Neural cell (in vitro differentiated cells): Measurements from ENCODE around the gene EFCAB8. TPM values are rescaled to one million over a fixed set of nuclear protein-coding genes. Genes with fewer than 3 reads are reported as not detected.

Experiments used
- H2AFZ ChIP-seq: fragments of 200-600, 300-800 bp; sonication (generic), shearing (Covaris generic); 2 replicates; pipeline ENCODE4 v1.6.0; 2014; ENCODE audit warnings: low read depth, mild to moderate bottlenecking, antibody characterized with exemption, low read length, moderate library complexity
- H3F3A ChIP-seq: fragments of 200-600 bp; shearing (Covaris generic); 2 replicates; pipeline ENCODE4 v1.6.1; 2016; ENCODE audit warnings: mild to moderate bottlenecking, moderate library complexity, mixed read lengths, antibody characterized with exemption, low read length; ENCODE audit not compliant: insufficient read depth, poor library complexity, severe bottlenecking
- H3K27ac ChIP-seq: fragments of 200-600, 300-800 bp; sonication (generic), shearing (Covaris generic); 2 replicates; pipeline ENCODE4 v1.5.1; 2014; ENCODE audit warnings: mild to moderate bottlenecking, low read length, moderate library complexity
- H3K27me3 ChIP-seq: fragments of 300-800, 200-600 bp; sonication (generic), shearing (Covaris generic); 2 replicates; pipeline ENCODE4 v1.6.0; 2014; ENCODE audit warnings: mild to moderate bottlenecking, low read depth, low read length, moderate library complexity; ENCODE audit not compliant: insufficient read depth
- H3K36me3 ChIP-seq: fragments of 300-800, 200-600 bp; sonication (generic), shearing (Covaris generic); 2 replicates; pipeline ENCODE4 v1.5.1; 2014; ENCODE audit warnings: mild to moderate bottlenecking, antibody characterized with exemption, low read length, moderate library complexity; ENCODE audit not compliant: insufficient read depth
- H3K4me2 ChIP-seq: fragments of 300-800, 200-600 bp; sonication (generic), shearing (Covaris generic); 2 replicates; pipeline ENCODE4 v1.6.0; 2014; ENCODE audit warnings: mild to moderate bottlenecking, low read length
- H3K4me3 ChIP-seq: fragments of 300-800, 200-600 bp; sonication (generic), shearing (Covaris generic); 2 replicates; pipeline ENCODE4 v1.5.1; 2014; ENCODE audit warnings: mild to moderate bottlenecking, low read length, moderate library complexity
- H3K79me2 ChIP-seq: fragments of 200-600 bp; shearing (Covaris generic); replicated peaks from 2 replicates; pipeline ENCODE4 v1.6.0; 2014; ENCODE audit warnings: mild to moderate bottlenecking, low read length, moderate library complexity; ENCODE audit not compliant: insufficient read depth
- H3K9ac ChIP-seq: fragments of 300-800, 200-600 bp; sonication (generic), shearing (Covaris generic); 2 replicates; pipeline ENCODE4 v1.6.1; 2016; ENCODE audit warnings: mild to moderate bottlenecking, low read length, mixed read lengths
- H3K9me2 ChIP-seq: fragments of 200-600 bp; shearing (Covaris generic); 2 replicates; pipeline ENCODE4 v1.6.1; 2016; ENCODE audit warnings: mild to moderate bottlenecking, low read length, mixed read lengths; ENCODE audit not compliant: insufficient read depth
- H3K9me3 ChIP-seq: fragments of 200-600, 300-800 bp; sonication (generic), shearing (Covaris generic); 2 replicates; pipeline ENCODE4 v1.6.1; 2016; ENCODE audit warnings: mild to moderate bottlenecking, mixed run types, low read length, moderate library complexity, mixed read lengths
- H4K20me1 ChIP-seq: fragments of 200-600 bp; shearing (Covaris generic); 2 replicates; pipeline ENCODE4 v1.6.1; 2016; ENCODE audit warnings: mild to moderate bottlenecking, mixed run types; ENCODE audit not compliant: insufficient read depth
- EP300 ChIP-seq: fragments of 450-650 bp; conservative IDR thresholded peaks from 2 replicates; pipeline ENCODE4 v1.6.1; 2014; ENCODE audit warnings: antibody characterized with exemption, mild to moderate bottlenecking, moderate library complexity; ENCODE audit not compliant: poor library complexity, severe bottlenecking
- EZH2 ChIP-seq: fragments of 200-600, 300-800 bp; shearing (Covaris generic), sonication (generic); IDR thresholded peaks from 2 replicates; pipeline ENCODE4 v1.6.1; 2014; ENCODE audit warnings: antibody characterized with exemption, low read length, borderline replicate concordance, mild to moderate bottlenecking; ENCODE audit not compliant: insufficient read depth, poor library complexity, severe bottlenecking
- MXI1 ChIP-seq: fragments of 450-650 bp; conservative IDR thresholded peaks from 2 replicates; pipeline ENCODE4 v1.6.1; 2014; ENCODE audit warnings: antibody characterized with exemption, mild to moderate bottlenecking; ENCODE audit not compliant: poor library complexity, severe bottlenecking
- POLR2AphosphoS5 ChIP-seq: IDR thresholded peaks from 2 replicates; pipeline ENCODE4 v1.6.1; 2012
- RAD21 ChIP-seq: fragments of 450-650 bp; conservative IDR thresholded peaks from 2 replicates; pipeline ENCODE4 v1.6.1; 2014; ENCODE audit warnings: antibody characterized with exemption, mild to moderate bottlenecking, moderate library complexity
- SMC3 ChIP-seq: fragments of 450-650 bp; conservative IDR thresholded peaks from 2 replicates; pipeline ENCODE4 v1.6.1; 2014; ENCODE audit warnings: antibody characterized with exemption, mild to moderate bottlenecking, moderate library complexity; ENCODE audit not compliant: poor library complexity
- TAF1 ChIP-seq: IDR thresholded peaks from 2 replicates; pipeline ENCODE4 v1.6.1; 2012; ENCODE audit warnings: low read depth
- polyA plus RNA-seq: library from polyadenylated mRNA; depleted of rRNA; stranded (reverse); fragments of >200 nt; gene quantifications from 2 replicates; pipeline ENCODE4 v1.2.3, GENCODE V29; 2014
- TF ChIP-seq, protein P1 (sequence below): fragments of 450-650 bp; IDR thresholded peaks from 2 replicates; pipeline ENCODE4 v1.5.1; 2014; ENCODE audit warnings: antibody characterized with exemption, mild to moderate bottlenecking, moderate library complexity; ENCODE audit not compliant: poor library complexity, severe bottlenecking
- TF ChIP-seq, protein P2 (sequence below): IDR thresholded peaks from 2 replicates; pipeline ENCODE4 v1.6.1; 2012; ENCODE audit warnings: borderline replicate concordance

The EFCAB8 gene
- polyA plus RNA-seq, 1 donor from 2014 or later = not detected

DNA sequence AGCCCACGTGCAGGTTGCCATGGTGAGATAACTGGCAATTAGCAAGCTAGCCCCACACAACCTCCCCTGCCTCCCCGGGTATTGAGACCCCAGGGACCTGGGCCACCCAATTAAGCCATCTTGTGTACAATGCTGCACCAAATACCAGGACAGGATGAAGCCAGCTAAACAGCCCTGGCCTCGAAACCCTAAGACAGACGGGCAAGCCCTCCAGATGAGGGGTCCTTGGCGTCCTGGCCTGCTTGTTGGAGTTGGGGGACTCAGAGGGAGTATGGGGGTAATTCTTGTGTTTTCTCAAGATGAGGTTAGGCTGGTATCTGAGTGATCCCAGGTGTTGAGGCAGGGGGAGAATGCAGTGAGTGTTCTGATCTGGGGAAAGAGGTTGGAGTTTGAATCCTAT, 47.8 kb upstream of the EFCAB8 start:
- Histone ChIP-seq H4K20me1 (no peaks in the 10 kb centered on the region), H3K4me2 (no peak overlapping the region), H3K9me3 (no peaks in the 10 kb centered on the region), H3K36me3 (no peaks in the 10 kb centered on the region), H3K27me3 (no peaks in the 10 kb centered on the region), H3K9me2 (no peaks in the 10 kb centered on the region), H3K9ac (no peak overlapping the region), H3K79me2 (no peaks in the 10 kb centered on the region), H3K27ac (no peak overlapping the region), H3K4me3 (no peak overlapping the region), H3F3A (no peaks in the 10 kb centered on the region), H2AFZ (no peak overlapping the region)
- TF ChIP-seq, protein P1, sequence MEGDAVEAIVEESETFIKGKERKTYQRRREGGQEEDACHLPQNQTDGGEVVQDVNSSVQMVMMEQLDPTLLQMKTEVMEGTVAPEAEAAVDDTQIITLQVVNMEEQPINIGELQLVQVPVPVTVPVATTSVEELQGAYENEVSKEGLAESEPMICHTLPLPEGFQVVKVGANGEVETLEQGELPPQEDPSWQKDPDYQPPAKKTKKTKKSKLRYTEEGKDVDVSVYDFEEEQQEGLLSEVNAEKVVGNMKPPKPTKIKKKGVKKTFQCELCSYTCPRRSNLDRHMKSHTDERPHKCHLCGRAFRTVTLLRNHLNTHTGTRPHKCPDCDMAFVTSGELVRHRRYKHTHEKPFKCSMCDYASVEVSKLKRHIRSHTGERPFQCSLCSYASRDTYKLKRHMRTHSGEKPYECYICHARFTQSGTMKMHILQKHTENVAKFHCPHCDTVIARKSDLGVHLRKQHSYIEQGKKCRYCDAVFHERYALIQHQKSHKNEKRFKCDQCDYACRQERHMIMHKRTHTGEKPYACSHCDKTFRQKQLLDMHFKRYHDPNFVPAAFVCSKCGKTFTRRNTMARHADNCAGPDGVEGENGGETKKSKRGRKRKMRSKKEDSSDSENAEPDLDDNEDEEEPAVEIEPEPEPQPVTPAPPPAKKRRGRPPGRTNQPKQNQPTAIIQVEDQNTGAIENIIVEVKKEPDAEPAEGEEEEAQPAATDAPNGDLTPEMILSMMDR = no peak
- TF ChIP-seq, protein P2, sequence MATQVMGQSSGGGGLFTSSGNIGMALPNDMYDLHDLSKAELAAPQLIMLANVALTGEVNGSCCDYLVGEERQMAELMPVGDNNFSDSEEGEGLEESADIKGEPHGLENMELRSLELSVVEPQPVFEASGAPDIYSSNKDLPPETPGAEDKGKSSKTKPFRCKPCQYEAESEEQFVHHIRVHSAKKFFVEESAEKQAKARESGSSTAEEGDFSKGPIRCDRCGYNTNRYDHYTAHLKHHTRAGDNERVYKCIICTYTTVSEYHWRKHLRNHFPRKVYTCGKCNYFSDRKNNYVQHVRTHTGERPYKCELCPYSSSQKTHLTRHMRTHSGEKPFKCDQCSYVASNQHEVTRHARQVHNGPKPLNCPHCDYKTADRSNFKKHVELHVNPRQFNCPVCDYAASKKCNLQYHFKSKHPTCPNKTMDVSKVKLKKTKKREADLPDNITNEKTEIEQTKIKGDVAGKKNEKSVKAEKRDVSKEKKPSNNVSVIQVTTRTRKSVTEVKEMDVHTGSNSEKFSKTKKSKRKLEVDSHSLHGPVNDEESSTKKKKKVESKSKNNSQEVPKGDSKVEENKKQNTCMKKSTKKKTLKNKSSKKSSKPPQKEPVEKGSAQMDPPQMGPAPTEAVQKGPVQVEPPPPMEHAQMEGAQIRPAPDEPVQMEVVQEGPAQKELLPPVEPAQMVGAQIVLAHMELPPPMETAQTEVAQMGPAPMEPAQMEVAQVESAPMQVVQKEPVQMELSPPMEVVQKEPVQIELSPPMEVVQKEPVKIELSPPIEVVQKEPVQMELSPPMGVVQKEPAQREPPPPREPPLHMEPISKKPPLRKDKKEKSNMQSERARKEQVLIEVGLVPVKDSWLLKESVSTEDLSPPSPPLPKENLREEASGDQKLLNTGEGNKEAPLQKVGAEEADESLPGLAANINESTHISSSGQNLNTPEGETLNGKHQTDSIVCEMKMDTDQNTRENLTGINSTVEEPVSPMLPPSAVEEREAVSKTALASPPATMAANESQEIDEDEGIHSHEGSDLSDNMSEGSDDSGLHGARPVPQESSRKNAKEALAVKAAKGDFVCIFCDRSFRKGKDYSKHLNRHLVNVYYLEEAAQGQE = no peak
- TF ChIP-seq EP300 (no peak), RAD21 (no peak), EZH2 (no peak), TAF1 (no peak), POLR2AphosphoS5 (no peak), SMC3 (no peak), MXI1 (no peak)

DNA sequence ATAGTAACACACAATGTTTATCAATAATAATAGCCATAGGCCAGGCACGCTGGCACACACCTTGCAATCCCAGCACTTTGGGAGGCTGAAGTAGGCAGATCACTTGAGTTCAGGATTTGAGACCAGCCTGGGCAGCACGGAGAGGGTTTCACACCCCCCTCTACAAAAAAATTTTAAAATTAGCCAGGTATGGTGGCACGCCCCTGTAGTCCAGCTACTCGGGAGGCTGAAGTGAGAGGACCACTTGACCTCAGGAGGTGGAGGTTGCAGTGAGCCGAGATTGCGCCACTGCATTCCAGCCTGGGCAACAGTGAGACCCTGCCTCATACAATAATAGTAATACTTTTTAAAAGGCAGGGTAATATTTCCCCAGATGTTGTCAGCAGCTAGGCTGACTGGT, 46.8 kb upstream of the EFCAB8 start:
- no peaks in the 10 kb centered on the region for H3K79me2 ChIP-seq
- H3K4me2 ChIP-seq = no peak overlapping the region
- no peak overlapping the region for H3K27ac ChIP-seq
- no peak overlapping the region for H3K4me3 ChIP-seq
- H3K9me3 ChIP-seq = no peaks in the 10 kb centered on the region
- no peaks in the 10 kb centered on the region for H4K20me1 ChIP-seq
- no peak overlapping the region for H2AFZ ChIP-seq
- no peaks in the 10 kb centered on the region for H3F3A ChIP-seq
- H3K9me2 ChIP-seq = no peaks in the 10 kb centered on the region
- H3K9ac ChIP-seq = no peak overlapping the region
- no peaks in the 10 kb centered on the region for H3K36me3 ChIP-seq
- TF ChIP-seq, protein P2 = no peak
- TF ChIP-seq, protein P1 = no peak
- TF ChIP-seq EZH2 = no peak
- no peak for TF ChIP-seq TAF1
- no peak for TF ChIP-seq EP300
- TF ChIP-seq POLR2AphosphoS5 = no peak
- no peak for TF ChIP-seq RAD21
- no peak for TF ChIP-seq MXI1
- no peak for TF ChIP-seq SMC3
- no peaks in the 10 kb centered on the region for H3K27me3 ChIP-seq
